ENCODE results near the gene PCDH9.
A peak's percentile ranks its signal among the peaks of the same experiment; 100 is the strongest.

Gene PCDH9

DNA sequence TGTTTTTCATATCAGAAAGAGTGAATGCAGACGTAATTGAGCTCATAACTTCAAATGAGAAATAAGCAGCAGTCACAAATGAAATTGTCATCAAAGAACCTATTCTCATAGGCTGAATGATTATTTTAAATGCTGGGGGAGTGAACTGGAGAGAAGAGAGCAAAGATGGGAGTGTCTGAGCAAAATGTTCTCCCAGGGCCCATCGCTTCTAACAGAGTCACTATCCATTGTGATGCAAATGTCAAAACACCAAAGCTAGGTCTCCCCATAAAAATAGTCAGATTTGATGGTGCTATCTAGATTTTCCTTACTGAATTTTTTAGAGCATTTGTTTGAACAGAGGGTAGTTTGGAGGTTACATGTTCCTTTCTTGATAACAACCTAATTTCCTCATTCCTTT lies 278.7 kb downstream of the PCDH9 start:
- Histone ChIP-seq H2AK5ac (ENCODE audit: low read length) (no peak overlapping the region), H4K5ac (ENCODE audit: low read length) (no peak overlapping the region), H3K4me1 (ENCODE audit: control insufficient read depth, low read depth, low read length) (peaks cover 4% of the 10 kb centered on the region), H3K4me3 (ENCODE audit: low read length) (no peak overlapping the region), H3K4ac (ENCODE audit: low read depth, low read length) (no peak overlapping the region), H3K4me2 (ENCODE audit: low read length) (no peak overlapping the region), H4K8ac (ENCODE audit: low read depth, low read length) (no peak overlapping the region), H2BK5ac (ENCODE audit: low read length) (no peak overlapping the region), H3K56ac (ENCODE audit: low read length) (no peak overlapping the region), H2BK120ac (ENCODE audit: low read depth, low read length) (no peak overlapping the region), H2BK15ac (replicated peaks; ENCODE audit: low read depth) (no peak overlapping the region), H3K27me3 (ENCODE audit: insufficient read depth, low read length, poor library complexity) (no peaks in the 10 kb centered on the region), H3K27ac (ENCODE audit: low read depth, low read length) (no peak overlapping the region), H3K23ac (ENCODE audit: low read length) (no peak overlapping the region), H3K18ac (ENCODE audit: low read length) (no peak overlapping the region), H3K79me1 (ENCODE audit: low read length) (no peaks in the 10 kb centered on the region), H3K36me3 (ENCODE audit: control insufficient read depth, insufficient read depth, low read length) (no peaks in the 10 kb centered on the region), H3K79me2 (ENCODE audit: control insufficient read depth, insufficient read depth, low read length) (no peaks in the 10 kb centered on the region), H3K9ac (ENCODE audit: low read length) (no peak overlapping the region)
- no CpG with 5 or more reads among the region's 2 CpGs for WGBS (ENCODE audit: extremely low coverage, insufficient coverage, low lambda C conversion rate)
- DNase-seq: peak; percentile 13

DNA sequence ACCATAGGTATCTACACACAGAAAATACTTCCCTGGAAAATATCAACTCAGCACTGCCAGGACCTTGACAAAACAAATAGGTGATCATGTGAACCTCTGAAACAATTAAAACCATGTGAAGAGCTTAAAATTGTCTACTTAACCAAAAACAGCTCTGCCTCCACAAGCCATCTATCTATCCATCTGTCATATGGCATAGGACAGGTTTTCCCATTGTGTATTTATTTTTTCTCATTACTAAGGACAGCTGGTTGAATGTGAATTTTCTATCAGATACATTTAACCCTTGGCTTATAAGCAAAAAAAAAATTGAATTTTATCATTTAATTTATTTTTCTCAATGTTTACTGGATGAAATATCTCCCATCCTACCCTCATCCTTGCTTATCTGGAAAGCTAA lies 279.5 kb downstream of the PCDH9 start:
- no peak overlapping the region for H4K5ac ChIP-seq (ENCODE audit: low read length)
- no peak overlapping the region for H3K4me3 ChIP-seq (ENCODE audit: low read length)
- H3K27me3 ChIP-seq (ENCODE audit: insufficient read depth, low read length, poor library complexity): no peaks in the 10 kb centered on the region

DNA sequence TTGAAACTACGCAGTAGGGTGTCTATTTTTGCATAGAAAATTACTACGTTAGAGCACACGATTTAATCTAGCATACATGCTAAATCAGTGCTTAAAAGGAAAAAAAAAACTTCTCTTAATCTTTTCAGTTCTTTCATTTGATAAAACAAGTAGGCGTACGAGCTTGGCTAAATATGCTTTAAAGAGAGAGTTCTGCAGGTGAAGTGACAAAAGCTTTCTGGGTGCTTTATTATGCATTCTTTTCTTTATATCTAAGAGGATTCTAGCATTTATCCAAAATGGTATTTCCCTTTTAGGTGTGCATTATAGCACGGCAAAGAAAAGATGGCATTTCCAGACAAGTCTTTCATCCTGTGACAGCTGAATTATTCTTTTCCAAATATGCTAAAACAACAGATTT lies 281.2 kb downstream of the PCDH9 start:
- Histone ChIP-seq H3K27ac (ENCODE audit: low read depth, low read length) (no peak overlapping the region), H3K23ac (ENCODE audit: low read length) (no peak overlapping the region), H3K27me3 (ENCODE audit: insufficient read depth, low read length, poor library complexity) (no peaks in the 10 kb centered on the region), H3K4me1 (ENCODE audit: control insufficient read depth, low read depth, low read length) (peaks cover 4% of the 10 kb centered on the region), H3K79me2 (ENCODE audit: control insufficient read depth, insufficient read depth, low read length) (no peaks in the 10 kb centered on the region), H3K4me3 (ENCODE audit: low read length) (no peak overlapping the region), H2BK5ac (ENCODE audit: low read length) (no peak overlapping the region), H4K8ac (ENCODE audit: low read depth, low read length) (no peak overlapping the region), H2BK120ac (ENCODE audit: low read depth, low read length) (no peak overlapping the region), H3K9ac (ENCODE audit: low read length) (no peak overlapping the region), H3K36me3 (ENCODE audit: control insufficient read depth, insufficient read depth, low read length) (no peaks in the 10 kb centered on the region), H3K56ac (ENCODE audit: low read length) (no peak overlapping the region), H3K4ac (ENCODE audit: low read depth, low read length) (no peak overlapping the region), H2BK15ac (replicated peaks; ENCODE audit: low read depth) (no peak overlapping the region), H3K18ac (ENCODE audit: low read length) (no peak overlapping the region), H2AK5ac (ENCODE audit: low read length) (no peak overlapping the region), H3K79me1 (ENCODE audit: low read length) (no peaks in the 10 kb centered on the region), H3K4me2 (ENCODE audit: low read length) (no peak overlapping the region), H4K5ac (ENCODE audit: low read length) (no peak overlapping the region)
- DNase-seq: no peak
- WGBS (ENCODE audit: extremely low coverage, insufficient coverage, low lambda C conversion rate): no CpG with 5 or more reads among the region's 6 CpGs

More for the DNA sequence above, 279.5 kb downstream of the PCDH9 start:
- Histone ChIP-seq H2AK5ac (ENCODE audit: low read length) (no peak overlapping the region), H3K18ac (ENCODE audit: low read length) (no peak overlapping the region), H3K4me1 (ENCODE audit: control insufficient read depth, low read depth, low read length) (peaks cover 4% of the 10 kb centered on the region), H3K27ac (ENCODE audit: low read depth, low read length) (no peak overlapping the region), H3K4ac (ENCODE audit: low read depth, low read length) (no peak overlapping the region), H3K23ac (ENCODE audit: low read length) (no peak overlapping the region), H2BK5ac (ENCODE audit: low read length) (no peak overlapping the region), H3K56ac (ENCODE audit: low read length) (no peak overlapping the region), H2BK120ac (ENCODE audit: low read depth, low read length) (no peak overlapping the region), H3K79me2 (ENCODE audit: control insufficient read depth, insufficient read depth, low read length) (no peaks in the 10 kb centered on the region), H3K4me2 (ENCODE audit: low read length) (no peak overlapping the region), H2BK15ac (replicated peaks; ENCODE audit: low read depth) (no peak overlapping the region), H4K8ac (ENCODE audit: low read depth, low read length) (no peak overlapping the region), H3K9ac (ENCODE audit: low read length) (no peak overlapping the region), H3K36me3 (ENCODE audit: control insufficient read depth, insufficient read depth, low read length) (no peaks in the 10 kb centered on the region), H3K79me1 (ENCODE audit: low read length) (no peaks in the 10 kb centered on the region)
- no peak for DNase-seq

DNA sequence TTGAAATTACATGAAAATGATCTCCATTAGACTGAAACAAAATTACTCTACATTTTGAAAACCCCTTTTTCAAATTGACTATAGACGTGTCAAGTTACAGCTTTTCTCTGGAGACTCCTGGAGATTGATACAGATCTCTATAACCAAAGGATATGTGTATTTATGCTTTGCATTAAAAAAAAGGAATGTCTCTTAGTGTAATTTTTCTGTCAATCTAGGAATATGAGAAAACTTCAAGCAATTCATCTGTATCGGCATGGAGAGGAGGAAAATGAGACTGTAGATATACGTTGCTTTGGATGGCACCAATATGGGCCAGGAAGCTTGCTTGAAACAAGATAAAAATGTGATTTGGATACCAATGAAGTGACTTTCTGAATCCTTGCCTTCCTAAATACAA lies 286.6 kb downstream of the PCDH9 start:
- Histone ChIP-seq H3K4me2 (ENCODE audit: low read length) (no peak overlapping the region), H4K8ac (ENCODE audit: low read depth, low read length) (no peak overlapping the region), H3K4ac (ENCODE audit: low read depth, low read length) (no peak overlapping the region), H3K79me1 (ENCODE audit: low read length) (no peaks in the 10 kb centered on the region), H3K27me3 (ENCODE audit: insufficient read depth, low read length, poor library complexity) (no peaks in the 10 kb centered on the region), H3K4me3 (ENCODE audit: low read length) (no peak overlapping the region), H3K27ac (ENCODE audit: low read depth, low read length) (no peak overlapping the region), H3K18ac (ENCODE audit: low read length) (no peak overlapping the region), H3K79me2 (ENCODE audit: control insufficient read depth, insufficient read depth, low read length) (no peaks in the 10 kb centered on the region), H2BK5ac (ENCODE audit: low read length) (no peak overlapping the region), H2AK5ac (ENCODE audit: low read length) (no peak overlapping the region), H3K56ac (ENCODE audit: low read length) (no peak overlapping the region), H2BK120ac (ENCODE audit: low read depth, low read length) (no peak overlapping the region), H2BK15ac (replicated peaks; ENCODE audit: low read depth) (no peak overlapping the region), H4K5ac (ENCODE audit: low read length) (no peak overlapping the region), H3K9ac (ENCODE audit: low read length) (no peak overlapping the region), H3K23ac (ENCODE audit: low read length) (no peak overlapping the region), H3K36me3 (ENCODE audit: control insufficient read depth, insufficient read depth, low read length) (no peaks in the 10 kb centered on the region), H3K4me1 (ENCODE audit: control insufficient read depth, low read depth, low read length) (no peaks in the 10 kb centered on the region)
- WGBS (ENCODE audit: extremely low coverage, insufficient coverage, low lambda C conversion rate): no CpG with 5 or more reads among the region's 3 CpGs
- no peak for DNase-seq

DNA sequence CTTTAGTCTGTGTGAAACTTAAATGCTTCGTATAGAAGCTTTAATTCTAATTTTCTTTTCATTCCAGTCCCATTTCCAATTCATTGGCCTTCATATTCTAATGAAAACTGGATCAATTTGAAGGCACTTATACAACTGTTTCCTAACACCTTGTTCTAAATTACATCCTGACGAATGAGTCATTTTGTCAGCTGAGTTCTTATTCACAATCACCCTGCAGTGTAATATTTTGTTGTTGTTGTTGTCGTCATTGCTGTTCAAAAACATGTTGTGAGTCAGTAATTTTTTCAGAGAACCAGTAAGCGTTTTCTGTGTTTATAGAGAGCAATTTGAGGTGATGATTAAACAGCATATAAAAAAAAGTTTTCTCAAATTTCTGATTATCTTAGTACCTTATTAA lies 290.0 kb downstream of the PCDH9 start:
- H3K4ac ChIP-seq (ENCODE audit: low read depth, low read length): no peak overlapping the region
- H3K4me1 ChIP-seq (ENCODE audit: control insufficient read depth, low read depth, low read length): no peaks in the 10 kb centered on the region
- H3K36me3 ChIP-seq (ENCODE audit: control insufficient read depth, insufficient read depth, low read length): no peaks in the 10 kb centered on the region
- no peak overlapping the region for H4K5ac ChIP-seq (ENCODE audit: low read length)
- H2BK120ac ChIP-seq (ENCODE audit: low read depth, low read length): no peak overlapping the region
- no peak overlapping the region for H3K18ac ChIP-seq (ENCODE audit: low read length)
- no peak overlapping the region for H3K27ac ChIP-seq (ENCODE audit: low read depth, low read length)
- H2BK5ac ChIP-seq (ENCODE audit: low read length): no peak overlapping the region
- no peaks in the 10 kb centered on the region for H3K79me1 ChIP-seq (ENCODE audit: low read length)
- no peak overlapping the region for H3K56ac ChIP-seq (ENCODE audit: low read length)
- DNase-seq: no peak
- no peak overlapping the region for H3K23ac ChIP-seq (ENCODE audit: low read length)
- no peak overlapping the region for H3K4me2 ChIP-seq (ENCODE audit: low read length)
- no peak overlapping the region for H3K4me3 ChIP-seq (ENCODE audit: low read length)
- H3K27me3 ChIP-seq (ENCODE audit: insufficient read depth, low read length, poor library complexity): no peaks in the 10 kb centered on the region
- H2AK5ac ChIP-seq (ENCODE audit: low read length): no peak overlapping the region
- H3K9ac ChIP-seq (ENCODE audit: low read length): no peak overlapping the region
- H2BK15ac ChIP-seq (replicated peaks; ENCODE audit: low read depth): no peak overlapping the region
- H4K8ac ChIP-seq (ENCODE audit: low read depth, low read length): no peak overlapping the region
- H3K79me2 ChIP-seq (ENCODE audit: control insufficient read depth, insufficient read depth, low read length): no peaks in the 10 kb centered on the region
- no CpG with 5 or more reads among the region's 4 CpGs for WGBS (ENCODE audit: extremely low coverage, insufficient coverage, low lambda C conversion rate)

DNA sequence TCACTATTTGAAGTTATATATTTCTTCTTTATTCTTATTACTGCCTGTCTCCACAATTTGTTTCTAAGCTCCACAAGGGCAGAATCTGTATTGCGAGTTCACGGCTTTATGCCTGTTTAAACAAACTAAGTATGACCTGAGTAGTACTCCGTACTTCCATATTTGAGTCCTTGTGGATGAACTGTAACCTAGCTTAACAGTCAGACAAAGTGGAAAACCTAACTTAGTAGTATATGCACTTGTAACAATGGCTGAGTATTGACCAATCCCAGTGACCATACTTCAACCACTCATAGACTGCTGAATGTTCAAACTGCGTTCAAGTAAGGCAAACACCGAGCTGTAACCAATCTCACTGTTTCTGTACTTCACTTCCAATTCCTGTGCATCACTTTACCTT lies 292.7 kb downstream of the PCDH9 start:
- Histone ChIP-seq H2AK5ac (ENCODE audit: low read length) (no peak overlapping the region), H3K4me3 (ENCODE audit: low read length) (no peak overlapping the region), H3K79me1 (ENCODE audit: low read length) (no peaks in the 10 kb centered on the region), H3K4me1 (ENCODE audit: control insufficient read depth, low read depth, low read length) (no peaks in the 10 kb centered on the region), H3K4me2 (ENCODE audit: low read length) (no peak overlapping the region), H3K27ac (ENCODE audit: low read depth, low read length) (no peak overlapping the region), H4K5ac (ENCODE audit: low read length) (no peak overlapping the region), H3K56ac (ENCODE audit: low read length) (no peak overlapping the region), H3K27me3 (ENCODE audit: insufficient read depth, low read length, poor library complexity) (no peaks in the 10 kb centered on the region), H2BK15ac (replicated peaks; ENCODE audit: low read depth) (no peak overlapping the region), H3K4ac (ENCODE audit: low read depth, low read length) (no peak overlapping the region), H4K8ac (ENCODE audit: low read depth, low read length) (no peak overlapping the region), H2BK5ac (ENCODE audit: low read length) (no peak overlapping the region), H3K18ac (ENCODE audit: low read length) (no peak overlapping the region), H3K9ac (ENCODE audit: low read length) (no peak overlapping the region), H3K36me3 (ENCODE audit: control insufficient read depth, insufficient read depth, low read length) (no peaks in the 10 kb centered on the region), H3K23ac (ENCODE audit: low read length) (no peak overlapping the region), H3K79me2 (ENCODE audit: control insufficient read depth, insufficient read depth, low read length) (no peaks in the 10 kb centered on the region), H2BK120ac (ENCODE audit: low read depth, low read length) (no peak overlapping the region)
- DNase-seq: no peak
- WGBS (ENCODE audit: extremely low coverage, insufficient coverage, low lambda C conversion rate): no CpG with 5 or more reads among the region's 5 CpGs
